Glomerular endothelial cell (primary cell): Measurements from ENCODE around the gene OOEP. TPM values are rescaled to one million over a fixed set of nuclear protein-coding genes. Genes with fewer than 3 reads are reported as not detected.

Experiments used
- total RNA-seq: library from RNA; depleted of rRNA; stranded (reverse); fragments of >200 nt; gene quantifications from 2 replicates; pipeline ENCODE4 v1.2.3, GENCODE V29; 2015

The OOEP gene
- total RNA-seq, 1 donor from 2014 or later, result not detected

Other genes starting within 250 kb of the OOEP start
- gene KHDC1L, start 144.4 kb downstream of the OOEP start, total RNA-seq, result not detected in 2 replicates
- 2.2 and 2.9 TPM in 2 replicates for gene KHDC1, start 106.7 kb downstream of the OOEP start, total RNA-seq
- not detected in 2 replicates for gene DPPA5, start 15.6 kb downstream of the OOEP start, total RNA-seq
- gene KHDC3L, start 7.2 kb downstream of the OOEP start, total RNA-seq, result not detected in 2 replicates
- gene DDX43, start 24.9 kb upstream of the OOEP start, total RNA-seq, result 1.2 TPM in 1 of 2 replicates, not detected in the other
- gene CGAS, start 82.4 kb upstream of the OOEP start, total RNA-seq, result 3.4 and 7.7 TPM in 2 replicates
- gene MTO1, start 91.8 kb upstream of the OOEP start, total RNA-seq, result 17.7 and 18.3 TPM in 2 replicates
- 7,387 and 12,050 TPM in 2 replicates for gene EEF1A1, start 151.1 kb upstream of the OOEP start, total RNA-seq